GM12873 (cell line): ENCODE results near the gene PDE4D.

Source experiments
- CTCF ChIP-seq: IDR thresholded peaks from 2 replicates; pipeline ENCODE4 v1.5.1; 2012; ENCODE audit warnings: low read depth, mild to moderate bottlenecking, moderate library complexity, low read length, control low read depth; ENCODE audit not compliant: insufficient read depth; ENCODE audit errors: missing control alignments

Gene PDE4D

GRCh38 chr5:59605915-59606314, 287.6 kb downstream of the PDE4D start:
- TF ChIP-seq CTCF: no peak

- no peak for TF ChIP-seq CTCF
These were observed 289.4 kb downstream of the PDE4D start for GRCh38 chr5:59604111-59604510.

GRCh38 chr5:59600998-59601397, 292.5 kb downstream of the PDE4D start:
- no peak for TF ChIP-seq CTCF

GRCh38 chr5:59600153-59600552, 293.4 kb downstream of the PDE4D start:
- TF ChIP-seq CTCF: no peak

GRCh38 chr5:59599729-59600128, 293.8 kb downstream of the PDE4D start:
- no peak for TF ChIP-seq CTCF

- no peak for TF ChIP-seq CTCF
These were observed 295.0 kb downstream of the PDE4D start for GRCh38 chr5:59598547-59598874.

GRCh38 chr5:59597690-59598546, 295.6 kb downstream of the PDE4D start:
- TF ChIP-seq CTCF: no peak
